ENCODE data around the gene DACT2.

Gene DACT2

GRCh38 chr6:168291450-168291849 lies 28.1 kb downstream of the DACT2 start:
- H3K23ac ChIP-seq (ENCODE audit: low read length) = no peak overlapping the region
- H3K27me3 ChIP-seq (ENCODE audit: insufficient read depth, low read length) = no peaks in the 10 kb centered on the region
- H3K4me3 ChIP-seq (ENCODE audit: low read depth, low read length) = no peak overlapping the region
- H2BK120ac ChIP-seq (ENCODE audit: insufficient read depth, low read length, poor library complexity) = no peak overlapping the region
- H4K12ac ChIP-seq (ENCODE audit: low read depth, low read length) = no peak overlapping the region
- H3K14ac ChIP-seq (ENCODE audit: low read length) = no peak overlapping the region
- H3K27ac ChIP-seq (ENCODE audit: low read depth, low read length) = no peak overlapping the region
- H3K18ac ChIP-seq (ENCODE audit: low read length) = no peak overlapping the region
- H3K4ac ChIP-seq (ENCODE audit: low read depth, low read length) = no peak overlapping the region
- no peak overlapping the region for H4K91ac ChIP-seq (ENCODE audit: low read depth, low read length)
- no peaks in the 10 kb centered on the region for H3K79me2 ChIP-seq (ENCODE audit: control insufficient read depth, insufficient read depth, low read length, poor library complexity)
- no peak overlapping the region for H3K4me2 ChIP-seq (ENCODE audit: low read length)
- no peak overlapping the region for H2AK5ac ChIP-seq (ENCODE audit: low read length)
- H2AFZ ChIP-seq (ENCODE audit: insufficient read depth, low read length, poor library complexity) = no peak overlapping the region
- H3K9ac ChIP-seq (ENCODE audit: low read length) = no peak overlapping the region
- H3K36me3 ChIP-seq (ENCODE audit: control insufficient read depth in 1 of 2, insufficient read depth in 2 of 2, low read length in 2 of 2) = no peaks in the 10 kb centered on the region
- WGBS (ENCODE audit: extremely low coverage, insufficient coverage, insufficient read length) = no CpG with 5 or more reads among the region's 2 CpGs
- H2BK5ac ChIP-seq (ENCODE audit: low read depth, low read length, poor library complexity) = no peak overlapping the region
- no peak for DNase-seq
- no peak overlapping the region for H2BK12ac ChIP-seq (ENCODE audit: low read length)
- no peak overlapping the region for H4K8ac ChIP-seq (ENCODE audit: low read depth, low read length)
- H3K9me3 ChIP-seq (ENCODE audit: insufficient read depth, low read depth, low read length) = no peaks in the 10 kb centered on the region
- H3K79me1 ChIP-seq (ENCODE audit: low read length) = no peaks in the 10 kb centered on the region
- no peaks in the 10 kb centered on the region for H3K4me1 ChIP-seq (ENCODE audit: control insufficient read depth in 1 of 2, insufficient read depth in 2 of 2, low read length in 2 of 2)

GRCh38 chr6:168290095-168290494 lies 29.5 kb downstream of the DACT2 start:
- Histone ChIP-seq H2BK12ac (ENCODE audit: low read length) (no peak overlapping the region), H3K9me3 (ENCODE audit: insufficient read depth, low read depth, low read length) (peaks cover 4% of the 10 kb centered on the region), H3K79me2 (ENCODE audit: control insufficient read depth, insufficient read depth, low read length, poor library complexity) (no peaks in the 10 kb centered on the region), H2AK5ac (ENCODE audit: low read length) (no peak overlapping the region), H3K27me3 (ENCODE audit: insufficient read depth, low read length) (no peaks in the 10 kb centered on the region), H4K8ac (ENCODE audit: low read depth, low read length) (no peak overlapping the region), H3K23ac (ENCODE audit: low read length) (no peak overlapping the region), H2BK120ac (ENCODE audit: insufficient read depth, low read length, poor library complexity) (no peak overlapping the region), H3K79me1 (ENCODE audit: low read length) (no peaks in the 10 kb centered on the region), H4K91ac (ENCODE audit: low read depth, low read length) (no peak overlapping the region), H3K4ac (ENCODE audit: low read depth, low read length) (no peak overlapping the region), H3K36me3 (ENCODE audit: control insufficient read depth in 1 of 2, insufficient read depth in 2 of 2, low read length in 2 of 2) (no peaks in the 10 kb centered on the region), H3K4me1 (ENCODE audit: control insufficient read depth in 1 of 2, insufficient read depth in 2 of 2, low read length in 2 of 2) (no peaks in the 10 kb centered on the region), H3K27ac (ENCODE audit: low read depth, low read length) (no peak overlapping the region), H3K14ac (ENCODE audit: low read length) (no peak overlapping the region), H4K12ac (ENCODE audit: low read depth, low read length) (no peak overlapping the region), H3K4me2 (ENCODE audit: low read length) (no peak overlapping the region), H2BK5ac (ENCODE audit: low read depth, low read length, poor library complexity) (no peak overlapping the region), H3K18ac (ENCODE audit: low read length) (no peak overlapping the region), H3K4me3 (ENCODE audit: low read depth, low read length) (peak overlapping the region; percentile 7), H3K9ac (ENCODE audit: low read length) (no peak overlapping the region), H2AFZ (ENCODE audit: insufficient read depth, low read length, poor library complexity) (no peak overlapping the region)
- DNase-seq = no peak
- no CpG with 5 or more reads among the region's 1 CpG for WGBS (ENCODE audit: extremely low coverage, insufficient coverage, insufficient read length)

GRCh38 chr6:168289571-168289962 lies 30.0 kb downstream of the DACT2 start:
- no peaks in the 10 kb centered on the region for H3K79me2 ChIP-seq (ENCODE audit: control insufficient read depth, insufficient read depth, low read length, poor library complexity)
- no peak for DNase-seq
- no peak overlapping the region for H3K4ac ChIP-seq (ENCODE audit: low read depth, low read length)
- WGBS (ENCODE audit: extremely low coverage, insufficient coverage, insufficient read length) = no CpG with 5 or more reads among the region's 3 CpGs
- no peak overlapping the region for H4K12ac ChIP-seq (ENCODE audit: low read depth, low read length)
- H3K79me1 ChIP-seq (ENCODE audit: low read length) = no peaks in the 10 kb centered on the region
- H2BK12ac ChIP-seq (ENCODE audit: low read length) = no peak overlapping the region
- no peaks in the 10 kb centered on the region for H3K4me1 ChIP-seq (ENCODE audit: control insufficient read depth in 1 of 2, insufficient read depth in 2 of 2, low read length in 2 of 2)
- peak overlapping the region; percentile 7 for H3K4me3 ChIP-seq (ENCODE audit: low read depth, low read length)
- no peaks in the 10 kb centered on the region for H3K27me3 ChIP-seq (ENCODE audit: insufficient read depth, low read length)
- H3K18ac ChIP-seq (ENCODE audit: low read length) = no peak overlapping the region
- H4K91ac ChIP-seq (ENCODE audit: low read depth, low read length) = no peak overlapping the region
- H2BK120ac ChIP-seq (ENCODE audit: insufficient read depth, low read length, poor library complexity) = no peak overlapping the region
- no peak overlapping the region for H3K23ac ChIP-seq (ENCODE audit: low read length)
- no peak overlapping the region for H3K4me2 ChIP-seq (ENCODE audit: low read length)
- H2AFZ ChIP-seq (ENCODE audit: insufficient read depth, low read length, poor library complexity) = no peak overlapping the region
- no peak overlapping the region for H4K8ac ChIP-seq (ENCODE audit: low read depth, low read length)
- H3K36me3 ChIP-seq (ENCODE audit: control insufficient read depth in 1 of 2, insufficient read depth in 2 of 2, low read length in 2 of 2) = no peaks in the 10 kb centered on the region
- no peak overlapping the region for H2AK5ac ChIP-seq (ENCODE audit: low read length)
- H3K9ac ChIP-seq (ENCODE audit: low read length) = no peak overlapping the region
- no peak overlapping the region for H3K27ac ChIP-seq (ENCODE audit: low read depth, low read length)
- no peak overlapping the region for H3K14ac ChIP-seq (ENCODE audit: low read length)
- no peak overlapping the region for H2BK5ac ChIP-seq (ENCODE audit: low read depth, low read length, poor library complexity)
- peaks cover 4% of the 10 kb centered on the region for H3K9me3 ChIP-seq (ENCODE audit: insufficient read depth, low read depth, low read length)

GRCh38 chr6:168288781-168289570 lies 30.6 kb downstream of the DACT2 start:
- Histone ChIP-seq H3K18ac (ENCODE audit: low read length) (no peak overlapping the region), H3K14ac (ENCODE audit: low read length) (no peak overlapping the region)

More at GRCh38 chr6:168288781-168289570, 30.6 kb downstream of the DACT2 start:
- Histone ChIP-seq H3K27ac (ENCODE audit: low read depth, low read length) (no peak overlapping the region), H2BK12ac (ENCODE audit: low read length) (no peak overlapping the region), H3K9me3 (ENCODE audit: insufficient read depth, low read depth, low read length) (peaks cover 4% of the 10 kb centered on the region), H2BK5ac (ENCODE audit: low read depth, low read length, poor library complexity) (no peak overlapping the region), H3K4me3 (ENCODE audit: low read depth, low read length) (no peak overlapping the region), H4K91ac (ENCODE audit: low read depth, low read length) (no peak overlapping the region), H4K12ac (ENCODE audit: low read depth, low read length) (no peak overlapping the region), H3K23ac (ENCODE audit: low read length) (no peak overlapping the region), H3K79me1 (ENCODE audit: low read length) (no peaks in the 10 kb centered on the region), H3K36me3 (ENCODE audit: control insufficient read depth in 1 of 2, insufficient read depth in 2 of 2, low read length in 2 of 2) (no peaks in the 10 kb centered on the region), H3K9ac (ENCODE audit: low read length) (no peak overlapping the region), H3K79me2 (ENCODE audit: control insufficient read depth, insufficient read depth, low read length, poor library complexity) (no peaks in the 10 kb centered on the region), H3K4me2 (ENCODE audit: low read length) (no peak overlapping the region), H3K4me1 (ENCODE audit: control insufficient read depth in 1 of 2, insufficient read depth in 2 of 2, low read length in 2 of 2) (peaks cover 0 to 3% of the 10 kb centered on the region in 2 experiments), H3K4ac (ENCODE audit: low read depth, low read length) (no peak overlapping the region), H3K27me3 (ENCODE audit: insufficient read depth, low read length) (no peaks in the 10 kb centered on the region), H2AFZ (ENCODE audit: insufficient read depth, low read length, poor library complexity) (no peak overlapping the region), H2BK120ac (ENCODE audit: insufficient read depth, low read length, poor library complexity) (no peak overlapping the region), H2AK5ac (ENCODE audit: low read length) (no peak overlapping the region), H4K8ac (ENCODE audit: low read depth, low read length) (no peak overlapping the region)
- DNase-seq = peak; percentile 52 to 82
- no CpG with 5 or more reads among the region's 27 CpGs for WGBS (ENCODE audit: extremely low coverage, insufficient coverage, insufficient read length)

Data from trophoblast cell (in vitro differentiated cells and primary cell).